HG02970 (cell line): ENCODE data around the gene ZNF385A.

Experiments used
- ATAC-seq: cut with Tn5 transposase; IDR thresholded peaks from one replicate; pipeline ENCODE4 v1.9.1; 2021; ENCODE audit warnings: mild to moderate bottlenecking, moderate library complexity, moderate number of reproducible peaks; ENCODE audit not compliant: unreplicated experiment, low FRiP score

Gene ZNF385A

GRCh38 chr12:54377007-54377406, 7.5 kb downstream of the ZNF385A start:
- no peak for ATAC-seq

- no peak for ATAC-seq
Measured at GRCh38 chr12:54376596-54376995, 7.9 kb downstream of the ZNF385A start.

GRCh38 chr12:54375259-54375579, 9.3 kb downstream of the ZNF385A start:
- ATAC-seq: no peak

- no peak for ATAC-seq
Measured at GRCh38 chr12:54374562-54375258, 9.8 kb downstream of the ZNF385A start.

- no peak for ATAC-seq
Measured at GRCh38 chr12:54373649-54374561, 10.6 kb downstream of the ZNF385A start.

- no peak for ATAC-seq
Measured at GRCh38 chr12:54372113-54372806, 12.3 kb downstream of the ZNF385A start.

GRCh38 chr12:54371328-54372112, 13.0 kb downstream of the ZNF385A start:
- ATAC-seq: no peak

- no peak for ATAC-seq
Measured at GRCh38 chr12:54370171-54370730, 14.3 kb downstream of the ZNF385A start.

- no peak for ATAC-seq
Measured at GRCh38 chr12:54369597-54370131, 14.9 kb downstream of the ZNF385A start.

- no peak for ATAC-seq
Measured at GRCh38 chr12:54368709-54369596, 15.6 kb downstream of the ZNF385A start.

- ATAC-seq: no peak
Measured at GRCh38 chr12:54368025-54368708, 16.4 kb downstream of the ZNF385A start.

- no peak for ATAC-seq
Measured at GRCh38 chr12:54364413-54364812, 20.1 kb downstream of the ZNF385A start, which contains the start of gene GPR84. TSS of gene GPR84 (minus strand) at chr12:54364486. CDS start at chr12:54363851, 635 bp downstream.

- ATAC-seq: no peak
Measured at GRCh38 chr12:54363618-54364017, 20.9 kb downstream of the ZNF385A start.

GRCh38 chr12:54363047-54363446, 21.5 kb downstream of the ZNF385A start:
- ATAC-seq: no peak

- ATAC-seq: no peak
Measured at GRCh38 chr12:54360717-54361456, 23.6 kb downstream of the ZNF385A start.

GRCh38 chr12:54359762-54360351, 24.7 kb downstream of the ZNF385A start:
- ATAC-seq: no peak
